Osteocyte (in vitro differentiated cells): ENCODE results near the gene ITPR2. TPM values are rescaled to one million over a fixed set of nuclear protein-coding genes. Genes with fewer than 3 reads are reported as not detected.
A peak's percentile ranks its signal among the peaks of the same experiment; 100 is the strongest.

Experiments
- DNase-seq: peaks from one replicate; pipeline ENCODE4 v3.0.0; 2021; ENCODE audit warnings: mixed read lengths; ENCODE audit not compliant: unreplicated experiment; ENCODE audit errors: extremely low spot score
- H3K27ac Mint-ChIP-seq: one replicate; pipeline ENCODE4 v1.8.0; 2021; ENCODE audit warnings: mild to moderate bottlenecking, mixed read lengths; ENCODE audit not compliant: unreplicated experiment
- H3K27me3 Mint-ChIP-seq: one replicate; pipeline ENCODE4 v1.8.0; 2021; ENCODE audit warnings: mixed read lengths; ENCODE audit not compliant: unreplicated experiment
- H3K36me3 Mint-ChIP-seq: one replicate; pipeline ENCODE4 v1.8.0; 2021; ENCODE audit warnings: mixed read lengths; ENCODE audit not compliant: unreplicated experiment
- H3K4me1 Mint-ChIP-seq: one replicate; pipeline ENCODE4 v1.8.0; 2021; ENCODE audit warnings: mixed read lengths; ENCODE audit not compliant: unreplicated experiment
- H3K4me3 Mint-ChIP-seq: one replicate; pipeline ENCODE4 v1.8.0; 2021; ENCODE audit warnings: mild to moderate bottlenecking, moderate library complexity, mixed read lengths; ENCODE audit not compliant: unreplicated experiment
- H3K9me3 Mint-ChIP-seq: one replicate; pipeline ENCODE4 v1.8.0; 2021; ENCODE audit warnings: mixed read lengths; ENCODE audit not compliant: unreplicated experiment
- total RNA-seq: library from RNA; stranded (reverse); gene quantifications from 2 replicates; pipeline ENCODE4 v1.2.1, GENCODE V29; 2021
- TF ChIP-seq, protein P1 (sequence below): fragments of 200-600 bp; sonication (generic); IDR thresholded peaks from 2 replicates; pipeline ENCODE4 v1.5.0; 2021; ENCODE audit warnings: antibody characterized with exemption, mild to moderate bottlenecking, moderate library complexity

Gene ITPR2
- total RNA-seq, 1 donor from 2014 or later: 22.1 TPM

DNA sequence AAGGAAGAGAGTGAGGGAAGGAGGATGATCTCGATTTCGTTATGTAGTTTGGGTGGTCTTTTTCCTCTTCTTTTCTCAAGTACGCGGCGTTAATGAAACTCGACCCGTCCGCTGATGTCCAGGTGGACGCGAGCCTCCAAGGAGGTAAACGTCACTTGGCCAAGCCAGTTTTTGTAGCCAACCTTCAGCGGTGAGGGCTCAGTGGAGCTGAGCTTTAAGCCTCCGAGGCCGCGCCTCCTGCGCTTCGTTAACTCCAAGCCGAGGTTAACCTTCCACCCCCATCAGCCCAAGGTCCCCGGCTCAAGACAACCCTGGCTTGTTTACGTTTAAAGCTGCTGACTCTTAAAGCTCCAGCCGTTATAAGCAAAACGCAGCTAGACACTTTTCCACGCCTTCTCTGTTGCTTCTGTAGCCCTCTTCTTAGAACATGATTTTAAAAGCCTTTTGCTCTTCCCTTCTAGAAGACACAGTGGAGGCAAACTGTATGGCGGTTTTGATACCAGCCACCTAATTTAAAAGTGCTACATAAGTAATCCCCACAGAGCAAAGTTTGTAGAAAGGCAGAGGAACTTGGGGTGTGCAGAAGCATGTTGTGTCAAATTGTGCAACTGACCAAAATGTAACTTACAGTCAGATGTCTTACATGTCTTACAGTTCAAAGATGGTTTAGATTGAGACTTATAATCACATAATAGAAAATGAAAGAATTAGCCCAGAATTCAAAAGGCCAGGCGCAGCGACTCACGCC, 923 bp upstream of the ITPR2 start:
- no peak for DNase-seq
- Mint-ChIP-seq H3K27ac (peak overlapping the region; percentile 59), H3K4me1 (peaks cover 21% of the 10 kb centered on the region), H3K9me3 (no peaks in the 10 kb centered on the region), H3K4me3 (peak overlapping the region; percentile 84), H3K27me3 (no peaks in the 10 kb centered on the region), H3K36me3 (no peaks in the 10 kb centered on the region)
- TF ChIP-seq, protein P1, sequence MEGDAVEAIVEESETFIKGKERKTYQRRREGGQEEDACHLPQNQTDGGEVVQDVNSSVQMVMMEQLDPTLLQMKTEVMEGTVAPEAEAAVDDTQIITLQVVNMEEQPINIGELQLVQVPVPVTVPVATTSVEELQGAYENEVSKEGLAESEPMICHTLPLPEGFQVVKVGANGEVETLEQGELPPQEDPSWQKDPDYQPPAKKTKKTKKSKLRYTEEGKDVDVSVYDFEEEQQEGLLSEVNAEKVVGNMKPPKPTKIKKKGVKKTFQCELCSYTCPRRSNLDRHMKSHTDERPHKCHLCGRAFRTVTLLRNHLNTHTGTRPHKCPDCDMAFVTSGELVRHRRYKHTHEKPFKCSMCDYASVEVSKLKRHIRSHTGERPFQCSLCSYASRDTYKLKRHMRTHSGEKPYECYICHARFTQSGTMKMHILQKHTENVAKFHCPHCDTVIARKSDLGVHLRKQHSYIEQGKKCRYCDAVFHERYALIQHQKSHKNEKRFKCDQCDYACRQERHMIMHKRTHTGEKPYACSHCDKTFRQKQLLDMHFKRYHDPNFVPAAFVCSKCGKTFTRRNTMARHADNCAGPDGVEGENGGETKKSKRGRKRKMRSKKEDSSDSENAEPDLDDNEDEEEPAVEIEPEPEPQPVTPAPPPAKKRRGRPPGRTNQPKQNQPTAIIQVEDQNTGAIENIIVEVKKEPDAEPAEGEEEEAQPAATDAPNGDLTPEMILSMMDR: no peak

GRCh38 chr12:26831951-26832821, 808 bp downstream of the ITPR2 start:
- TF ChIP-seq, protein P1: no peak
- no peaks in the 10 kb centered on the region for H3K27me3 Mint-ChIP-seq
- H3K9me3 Mint-ChIP-seq: no peaks in the 10 kb centered on the region
- DNase-seq: peak; percentile 85
- no peaks in the 10 kb centered on the region for H3K36me3 Mint-ChIP-seq
- peaks cover 24% of the 10 kb centered on the region for H3K4me1 Mint-ChIP-seq
- peak overlapping the region; percentile 97 for H3K4me3 Mint-ChIP-seq
- H3K27ac Mint-ChIP-seq: peak overlapping the region; percentile 99

GRCh38 chr12:26830783-26831551, 2.0 kb downstream of the ITPR2 start:
- H3K36me3 Mint-ChIP-seq: no peaks in the 10 kb centered on the region
- no peaks in the 10 kb centered on the region for H3K9me3 Mint-ChIP-seq
- TF ChIP-seq, protein P1: no peak
- peak overlapping the region; percentile 46 for H3K4me3 Mint-ChIP-seq
- no peaks in the 10 kb centered on the region for H3K27me3 Mint-ChIP-seq
- H3K27ac Mint-ChIP-seq: no peak overlapping the region
- DNase-seq: no peak
- H3K4me1 Mint-ChIP-seq: peaks cover 24% of the 10 kb centered on the region

DNA sequence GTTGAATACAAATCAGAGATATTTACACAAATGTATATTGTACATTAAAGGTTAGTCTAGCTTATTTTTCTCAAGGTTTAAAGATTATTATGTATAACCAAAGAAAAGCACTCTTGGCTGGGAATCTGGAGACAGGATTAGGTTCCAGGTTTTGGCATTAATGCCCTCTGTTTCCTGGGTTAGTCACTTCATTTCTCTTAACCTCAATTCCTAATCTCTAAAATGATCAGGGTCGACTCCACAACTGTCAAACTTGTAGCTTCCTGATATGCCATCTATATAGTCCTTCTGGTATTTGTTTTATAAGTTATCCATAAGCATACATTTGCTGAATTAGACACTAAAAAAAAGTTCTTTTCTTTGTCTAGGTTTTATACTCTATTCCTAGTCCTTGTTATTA, 2.6 kb downstream of the ITPR2 start:
- H3K27ac Mint-ChIP-seq: no peak overlapping the region
- DNase-seq: no peak
- no peak overlapping the region for H3K4me3 Mint-ChIP-seq
- no peaks in the 10 kb centered on the region for H3K36me3 Mint-ChIP-seq
- no peaks in the 10 kb centered on the region for H3K27me3 Mint-ChIP-seq
- TF ChIP-seq, protein P1: no peak
- peaks cover 24% of the 10 kb centered on the region for H3K4me1 Mint-ChIP-seq
- H3K9me3 Mint-ChIP-seq: no peaks in the 10 kb centered on the region
